ENCODE data around the gene PIPOX.

PIPOX gene

GRCh38 chr17:29073045-29073444 is 30.1 kb downstream of the PIPOX start:
- H3K36me3 ChIP-seq (ENCODE audit: insufficient read depth) = no peaks in the 10 kb centered on the region
- no peak overlapping the region for H3K27ac ChIP-seq
- H3K4me3 ChIP-seq (IDR thresholded peaks at IDR 0.05; ENCODE audit: insufficient read depth, low read depth, low read length) = no peak overlapping the region
- no peaks in the 10 kb centered on the region for H3K27me3 ChIP-seq (ENCODE audit: insufficient read depth, low read depth)
- H3K9ac ChIP-seq = no peak overlapping the region
- H3K4me2 ChIP-seq = no peak overlapping the region
- TF ChIP-seq CTCF (conservative IDR thresholded peaks at IDR 0.05; ENCODE audit: low read depth, low read length) = no peak
- H3K79me2 ChIP-seq (ENCODE audit: insufficient read depth, low read depth) = no peaks in the 10 kb centered on the region
- H3K4me1 ChIP-seq (ENCODE audit: low read depth, poor library complexity, severe bottlenecking) = no peaks in the 10 kb centered on the region
- H2AFZ ChIP-seq (ENCODE audit: low read depth) = no peak overlapping the region
- no peaks in the 10 kb centered on the region for H4K20me1 ChIP-seq (ENCODE audit: insufficient read depth)

- no peak overlapping the region for H3K9ac ChIP-seq
- H3K4me2 ChIP-seq = no peak overlapping the region
- no peaks in the 10 kb centered on the region for H3K36me3 ChIP-seq (ENCODE audit: insufficient read depth)
- H3K27me3 ChIP-seq (ENCODE audit: insufficient read depth, low read depth) = no peaks in the 10 kb centered on the region
- no peaks in the 10 kb centered on the region for H3K79me2 ChIP-seq (ENCODE audit: insufficient read depth, low read depth)
- H2AFZ ChIP-seq (ENCODE audit: low read depth) = no peak overlapping the region
- H3K27ac ChIP-seq = no peak overlapping the region
- H3K4me3 ChIP-seq (IDR thresholded peaks at IDR 0.05; ENCODE audit: insufficient read depth, low read depth, low read length) = no peak overlapping the region
- TF ChIP-seq CTCF (conservative IDR thresholded peaks at IDR 0.05; ENCODE audit: low read depth, low read length) = no peak
- H4K20me1 ChIP-seq (ENCODE audit: insufficient read depth) = no peaks in the 10 kb centered on the region
- no peaks in the 10 kb centered on the region for H3K4me1 ChIP-seq (ENCODE audit: low read depth, poor library complexity, severe bottlenecking)
These were observed 30.6 kb downstream of the PIPOX start for GRCh38 chr17:29073520-29073919.

GRCh38 chr17:29074488-29074887 is 31.5 kb downstream of the PIPOX start:
- Histone ChIP-seq H3K4me3 (IDR thresholded peaks at IDR 0.05; ENCODE audit: insufficient read depth, low read depth, low read length) (no peak overlapping the region), H3K4me1 (ENCODE audit: low read depth, poor library complexity, severe bottlenecking) (no peaks in the 10 kb centered on the region), H3K4me2 (no peak overlapping the region), H3K27ac (no peak overlapping the region), H3K27me3 (ENCODE audit: insufficient read depth, low read depth) (no peaks in the 10 kb centered on the region), H3K36me3 (ENCODE audit: insufficient read depth) (no peaks in the 10 kb centered on the region), H2AFZ (ENCODE audit: low read depth) (no peak overlapping the region), H3K79me2 (ENCODE audit: insufficient read depth, low read depth) (no peaks in the 10 kb centered on the region), H4K20me1 (ENCODE audit: insufficient read depth) (no peaks in the 10 kb centered on the region), H3K9ac (no peak overlapping the region)
- no peak for TF ChIP-seq CTCF (conservative IDR thresholded peaks at IDR 0.05; ENCODE audit: low read depth, low read length)

GRCh38 chr17:29076087-29076486 is 33.1 kb downstream of the PIPOX start:
- TF ChIP-seq CTCF (conservative IDR thresholded peaks at IDR 0.05; ENCODE audit: low read depth, low read length) = no peak
- H3K4me3 ChIP-seq (IDR thresholded peaks at IDR 0.05; ENCODE audit: insufficient read depth, low read depth, low read length) = no peak overlapping the region
- H3K9ac ChIP-seq = no peak overlapping the region
- no peaks in the 10 kb centered on the region for H3K4me1 ChIP-seq (ENCODE audit: low read depth, poor library complexity, severe bottlenecking)
- no peak overlapping the region for H2AFZ ChIP-seq (ENCODE audit: low read depth)
- no peaks in the 10 kb centered on the region for H3K36me3 ChIP-seq (ENCODE audit: insufficient read depth)
- H3K27me3 ChIP-seq (ENCODE audit: insufficient read depth, low read depth) = no peaks in the 10 kb centered on the region
- H3K79me2 ChIP-seq (ENCODE audit: insufficient read depth, low read depth) = no peaks in the 10 kb centered on the region
- H3K27ac ChIP-seq = no peak overlapping the region
- no peaks in the 10 kb centered on the region for H4K20me1 ChIP-seq (ENCODE audit: insufficient read depth)
- no peak overlapping the region for H3K4me2 ChIP-seq

- no peak for TF ChIP-seq CTCF (conservative IDR thresholded peaks at IDR 0.05; ENCODE audit: low read depth, low read length)
- no peaks in the 10 kb centered on the region for H3K4me1 ChIP-seq (ENCODE audit: low read depth, poor library complexity, severe bottlenecking)
- H3K4me3 ChIP-seq (IDR thresholded peaks at IDR 0.05; ENCODE audit: insufficient read depth, low read depth, low read length) = no peak overlapping the region
- H3K9ac ChIP-seq = no peak overlapping the region
- H3K27ac ChIP-seq = no peak overlapping the region
- H2AFZ ChIP-seq (ENCODE audit: low read depth) = no peak overlapping the region
- H3K27me3 ChIP-seq (ENCODE audit: insufficient read depth, low read depth) = no peaks in the 10 kb centered on the region
- no peaks in the 10 kb centered on the region for H3K79me2 ChIP-seq (ENCODE audit: insufficient read depth, low read depth)
- H3K36me3 ChIP-seq (ENCODE audit: insufficient read depth) = no peaks in the 10 kb centered on the region
- no peak overlapping the region for H3K4me2 ChIP-seq
- no peaks in the 10 kb centered on the region for H4K20me1 ChIP-seq (ENCODE audit: insufficient read depth)
These were observed 33.8 kb downstream of the PIPOX start for GRCh38 chr17:29076722-29077121.
